HEK293 (cell line): ENCODE measurements around the gene ERGIC1.

Experiments
- CTCF ChIP-seq: fragments of 450-650 bp; formaldehyde crosslinking; IDR thresholded peaks from 2 replicates; pipeline ENCODE4 v1.5.1; 2016; ENCODE audit warnings: missing biosample characterization, missing genetic modification characterization
- GLI4 ChIP-seq: fragments of 450-650 bp; formaldehyde crosslinking; IDR thresholded peaks from 2 replicates; pipeline ENCODE4 v1.5.1; 2016; ENCODE audit warnings: missing biosample characterization, missing genetic modification characterization
- PRDM4 ChIP-seq: fragments of 450-650 bp; formaldehyde crosslinking; IDR thresholded peaks from 2 replicates; pipeline ENCODE4 v1.5.1; 2017; ENCODE audit warnings: missing biosample characterization, missing genetic modification characterization
- REST ChIP-seq: fragments of 450-650 bp; formaldehyde crosslinking; IDR thresholded peaks from 2 replicates; pipeline ENCODE4 v1.5.1; 2016; ENCODE audit warnings: missing biosample characterization, missing genetic modification characterization
- ZNF707 ChIP-seq: fragments of 450-650 bp; formaldehyde crosslinking; IDR thresholded peaks from 2 replicates; pipeline ENCODE4 v1.5.1; 2016; ENCODE audit warnings: missing biosample characterization, missing genetic modification characterization

- no peak for TF ChIP-seq REST (tag by site-specific recombination)
- TF ChIP-seq CTCF = no peak
- TF ChIP-seq PRDM4 (tag by site-specific recombination) = no peak
- no peak for TF ChIP-seq ZNF707 (tag by site-specific recombination)
- TF ChIP-seq GLI4 (tag by site-specific recombination) = no peak
Measured at GRCh38 chr5:172918421-172919371, 84.6 kb downstream of the ERGIC1 start.
